IMR-90 (cell line): ENCODE measurements around the gene ANKRD52. TPM values are rescaled to one million over a fixed set of nuclear protein-coding genes. Genes with fewer than 3 reads are reported as not detected.

Experiments
- ATAC-seq: fragments of 200-7000 bp; cut with Tn5 transposase; 2 replicates; pipeline ENCODE4 v1.9.1; 2020; ENCODE audit warnings: low read depth, mild to moderate bottlenecking, moderate library complexity
- BruUV-seq: library from RNA; stranded (reverse); fragments of 400-500 nt; replicated peaks from 2 replicates; lab custom pipeline; 2021; lab: Mats Ljungman, UMichigan
- CTCF ChIA-PET: fragments of 300-600 bp; formaldehyde crosslinking; extraction: SDS; loops from one replicate; lab custom pipeline; 2021; ENCODE audit warnings: antibody characterized with exemption; lab: Yijun Ruan, JAX
- POLR2A ChIA-PET: fragments of 300-600 bp; sonication (Branson Sonifier 250); formaldehyde crosslinking; loops from one replicate; lab custom pipeline; 2022; ENCODE audit warnings: antibody characterized with exemption; ENCODE audit not compliant: unreplicated experiment; lab: Charles Lee
- DNase-seq: peaks from one replicate; pipeline ENCODE4 v3.0.0; 2013
- H2AFZ ChIP-seq: replicated peaks from 2 replicates; pipeline ENCODE3; 2013; ENCODE audit warnings: low read length, mild to moderate bottlenecking; ENCODE audit not compliant: poor library complexity
- H2AK5ac ChIP-seq: 2 replicates; pipeline ENCODE4 v1.6.1; 2013; ENCODE audit warnings: low read depth, low read length, inconsistent platforms
- H2AK9ac ChIP-seq: replicated peaks from 2 replicates; pipeline ENCODE3; 2013; ENCODE audit warnings: mild to moderate bottlenecking, low read depth, low read length, moderate library complexity; ENCODE audit not compliant: poor library complexity
- H2BK120ac ChIP-seq: 2 replicates; pipeline ENCODE4 v1.6.1; 2013; ENCODE audit warnings: low read depth, low read length, inconsistent platforms
- H2BK15ac ChIP-seq: 3 replicates; pipeline ENCODE4 v1.6.1; 2013; ENCODE audit warnings: low read depth, low read length, inconsistent platforms
- H2BK20ac ChIP-seq: 2 replicates; pipeline ENCODE4 v1.6.1; 2013; ENCODE audit warnings: low read depth, mild to moderate bottlenecking, inconsistent platforms, low read length, moderate library complexity
- H2BK5ac ChIP-seq: 2 replicates; pipeline ENCODE4 v1.6.1; 2013; ENCODE audit warnings: mild to moderate bottlenecking, low read depth, low read length, inconsistent platforms; ENCODE audit not compliant: poor library complexity, severe bottlenecking
- H3K14ac ChIP-seq: replicated peaks from 2 replicates; pipeline ENCODE4 v1.6.1; 2013; ENCODE audit warnings: low read depth, low read length, inconsistent platforms
- H3K18ac ChIP-seq: 2 replicates; pipeline ENCODE4 v1.6.1; 2013; ENCODE audit warnings: low read depth, low read length, control low read depth
- H3K23ac ChIP-seq: 2 replicates; pipeline ENCODE4 v1.6.1; 2013; ENCODE audit warnings: low read depth, low read length, inconsistent platforms
- H3K27ac ChIP-seq: 2 replicates; pipeline ENCODE4 v1.5.1; 2013; ENCODE audit warnings: mild to moderate bottlenecking, control low read depth, low read length; ENCODE audit not compliant: insufficient read depth
- H3K27me3 ChIP-seq: 2 replicates; pipeline ENCODE4 v1.6.1; 2013; ENCODE audit warnings: low read length; ENCODE audit not compliant: control insufficient read depth, insufficient read depth
- H3K36me3 ChIP-seq: 2 replicates; pipeline ENCODE4 v1.6.1; 2013; ENCODE audit warnings: low read length, mixed read lengths; ENCODE audit not compliant: control insufficient read depth, insufficient read depth
- H3K4ac ChIP-seq: 2 replicates; pipeline ENCODE4 v1.6.1; 2013; ENCODE audit warnings: low read depth, low read length, inconsistent platforms
- H3K4me1 ChIP-seq: 2 replicates; pipeline ENCODE4 v1.6.1; 2013; ENCODE audit warnings: low read length, mixed read lengths; ENCODE audit not compliant: control insufficient read depth, insufficient read depth
- H3K4me2 ChIP-seq: 2 replicates; pipeline ENCODE4 v1.6.1; 2013; ENCODE audit warnings: low read depth, mild to moderate bottlenecking, control low read depth, low read length, moderate library complexity
- H3K4me3 ChIP-seq: 2 replicates; pipeline ENCODE4 v1.5.1; 2013; ENCODE audit warnings: low read depth, mild to moderate bottlenecking, control low read depth, low read length, moderate library complexity; ENCODE audit not compliant: insufficient read depth
- H3K56ac ChIP-seq: 2 replicates; pipeline ENCODE4 v1.6.1; 2013; ENCODE audit warnings: low read length, inconsistent platforms; ENCODE audit not compliant: insufficient read depth; ENCODE audit errors: extremely low read depth
- H3K79me1 ChIP-seq, 2 experiments: 2 replicates each; pipeline ENCODE4 v1.6.1; 2013; ENCODE audit warnings: low read length in 2 of 2, inconsistent platforms in 1 of 2, low read depth in 1 of 2
- H3K9ac ChIP-seq: 2 replicates; pipeline ENCODE4 v1.6.1; 2013; ENCODE audit warnings: low read depth, low read length, control low read depth
- H3K9me1 ChIP-seq: 2 replicates; pipeline ENCODE4 v1.6.1; 2013; ENCODE audit warnings: low read length, inconsistent platforms; ENCODE audit not compliant: insufficient read depth
- H3K9me3 ChIP-seq: 2 replicates; pipeline ENCODE4 v1.6.1; 2013; ENCODE audit warnings: low read length; ENCODE audit not compliant: control insufficient read depth, insufficient read depth
- H4K20me1 ChIP-seq: 2 replicates; pipeline ENCODE4 v1.6.1; 2013; ENCODE audit warnings: low read length, inconsistent platforms; ENCODE audit not compliant: insufficient read depth
- H4K5ac ChIP-seq: 2 replicates; pipeline ENCODE4 v1.6.1; 2013; ENCODE audit warnings: mild to moderate bottlenecking, low read depth, low read length, control low read depth
- H4K8ac ChIP-seq, 2 experiments: 2 replicates each; pipeline ENCODE4 v1.6.1; 2013; ENCODE audit warnings: low read depth in 2 of 2, low read length in 2 of 2, control low read depth in 1 of 2, inconsistent platforms in 1 of 2
- H4K91ac ChIP-seq: 2 replicates; pipeline ENCODE4 v1.6.1; 2013; ENCODE audit warnings: low read depth, low read length, inconsistent platforms; ENCODE audit not compliant: insufficient read depth
- BHLHE40 ChIP-seq: fragments of 150-350 bp; IDR thresholded peaks from 2 replicates; pipeline ENCODE4 v1.6.1; 2016; ENCODE audit warnings: mild to moderate bottlenecking, low read depth, low read length
- MAZ ChIP-seq: IDR thresholded peaks from 2 replicates; pipeline ENCODE4 v1.6.1; 2012; ENCODE audit warnings: low read depth, mild to moderate bottlenecking, low read length, improper control_type of control experiment, moderate library complexity, borderline replicate concordance
- POLR2A ChIP-seq: IDR thresholded peaks from 2 replicates; pipeline ENCODE4 v1.6.1; 2012; ENCODE audit warnings: mild to moderate bottlenecking, low read depth, low read length
- SMC3 ChIP-seq: fragments of 150-350 bp; IDR thresholded peaks from 2 replicates; pipeline ENCODE4 v1.6.1; 2016; ENCODE audit warnings: low read depth, mild to moderate bottlenecking, antibody characterized with exemption, low read length, moderate library complexity
- WGBS, 2 experiments: methylation state at CpG; one replicate each; pipeline versions ENCODE4 v1.1.5 to v1.1.7; 2013; ENCODE audit warnings: missing lambda C conversion rate in 2 of 2; ENCODE audit not compliant: insufficient read length in 1 of 2; ENCODE audit errors: extremely low coverage in 2 of 2; 5-methylcytosine and 5-hydroxymethylcytosine counted together
- dilution Hi-C: fragments of 300-500 bp; cut with HindIII; formaldehyde crosslinking; loops from one replicate; pipeline ENCODE4 v1.14.3; 2018; ENCODE audit warnings: low sequenced_read_pairs; ENCODE audit not compliant: unreplicated experiment
- in situ Hi-C: fragments of 300-500 bp; cut with MboI; formaldehyde crosslinking; loops from 3 replicates; pipeline ENCODE4 v1.14.3; 2019; ENCODE audit warnings: low sequenced_read_pairs, inconsistent platforms, mixed read lengths
- intact Hi-C: fragments of 100-400 bp; cut with micrococcal nuclease; formaldehyde crosslinking; loops from 2 replicates; pipeline ENCODE4 v1.10.0; 2022
- polyA plus RNA-seq, 3 experiments: library from polyadenylated mRNA; depleted of rRNA; stranded (reverse); fragments of >200 nt; gene quantifications; 2 replicates each; pipeline ENCODE4 v1.2.3, GENCODE V29; 2012; ENCODE audit warnings: low replicate concordance in 1 of 3
- total RNA-seq: library from RNA; depleted of rRNA; stranded (reverse); fragments of >200 nt; gene quantifications from 2 replicates; pipeline ENCODE4 v1.2.3, GENCODE V29; 2012
- TF ChIP-seq, protein P1 (sequence below): fragments of 150-350 bp; IDR thresholded peaks from 2 replicates; pipeline ENCODE4 v1.6.1; 2016; ENCODE audit warnings: low read depth, mild to moderate bottlenecking, low read length, moderate library complexity, borderline replicate concordance

The ANKRD52 gene
- total and polyA plus RNA-seq, 2 of the 4 experiments (the other 2 are of a cell fraction) = 15.4 to 35.9 TPM

DNA sequence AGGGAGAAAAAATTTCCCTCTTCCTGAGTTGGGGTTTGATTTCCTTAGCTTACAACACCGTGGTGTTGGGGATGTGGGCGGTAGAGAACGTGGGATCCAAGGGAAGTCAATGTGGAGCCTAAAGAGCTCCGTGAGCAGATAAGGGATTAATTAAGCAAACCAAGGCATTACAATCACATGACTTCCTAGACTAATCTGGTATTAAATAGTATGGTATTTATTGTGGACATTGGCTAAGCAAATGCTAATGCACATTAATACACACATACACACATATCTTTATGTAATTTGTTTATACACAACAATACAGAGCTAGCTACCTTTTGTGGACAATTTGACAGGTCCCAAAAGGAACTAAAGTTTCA is 35.7 kb downstream of the ANKRD52 start:
- H4K5ac ChIP-seq = peak overlapping the region; percentile 93
- H3K23ac ChIP-seq = peak overlapping the region; percentile 94
- peaks cover 14% of the 10 kb centered on the region for H3K9me1 ChIP-seq
- H2BK20ac ChIP-seq = no peak overlapping the region
- ChIA-PET POLR2A (interaction anchor here (0.9 to 1.7 kb wide), 6 partner anchors 8 to 95 kb away, joined by 3 to 5 read pairs (median 4); partner anchors contain the start of genes ANKRD52, ESYT1 and SMARCC2), CTCF (interaction anchor here (0.8 to 2.0 kb wide), 7 partner anchors 16 to 103 kb away, joined by 3 to 22 read pairs (median 6); partner anchors contain the start of gene SMARCC2)
- H3K56ac ChIP-seq = peak overlapping the region; percentile 59
- dilution Hi-C loops = no loop called here
- ATAC-seq (no peak), DNase-seq (no peak)
- H3K4me1 ChIP-seq = peaks cover 4% of the 10 kb centered on the region; the same call in 1 of the 2 replicates
- peak overlapping the region; percentile 92 for H3K4ac ChIP-seq
- H3K14ac ChIP-seq = peak overlapping the region; percentile 94
- BruUV-seq = no TSS peak
- peak overlapping the region; percentile 94 for H3K27ac ChIP-seq
- no CpG with 5 or more reads among the region's 4 CpGs for WGBS, 2 experiments
- H3K18ac ChIP-seq = peak overlapping the region; percentile 68; the same call in 1 of the 2 replicates
- TF ChIP-seq MAZ (no peak), SMC3 (no peak), BHLHE40 (no peak), POLR2A (no peak)
- TF ChIP-seq, protein P1, sequence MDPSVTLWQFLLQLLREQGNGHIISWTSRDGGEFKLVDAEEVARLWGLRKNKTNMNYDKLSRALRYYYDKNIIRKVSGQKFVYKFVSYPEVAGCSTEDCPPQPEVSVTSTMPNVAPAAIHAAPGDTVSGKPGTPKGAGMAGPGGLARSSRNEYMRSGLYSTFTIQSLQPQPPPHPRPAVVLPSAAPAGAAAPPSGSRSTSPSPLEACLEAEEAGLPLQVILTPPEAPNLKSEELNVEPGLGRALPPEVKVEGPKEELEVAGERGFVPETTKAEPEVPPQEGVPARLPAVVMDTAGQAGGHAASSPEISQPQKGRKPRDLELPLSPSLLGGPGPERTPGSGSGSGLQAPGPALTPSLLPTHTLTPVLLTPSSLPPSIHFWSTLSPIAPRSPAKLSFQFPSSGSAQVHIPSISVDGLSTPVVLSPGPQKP = no peak
- peak overlapping the region; percentile 79 for H2BK15ac ChIP-seq
- peaks cover 21 to 47% of the 10 kb centered on the region in 2 experiments for H3K79me1 ChIP-seq
- H2BK120ac ChIP-seq = peak overlapping the region; percentile 32
- H3K27me3 ChIP-seq = no peaks in the 10 kb centered on the region
- H3K9me3 ChIP-seq = no peaks in the 10 kb centered on the region
- peaks cover 4% of the 10 kb centered on the region; the same call in 1 of the 2 replicates for H4K20me1 ChIP-seq
- H2AFZ ChIP-seq = peak overlapping the region; percentile 87
- H3K4me3 ChIP-seq = peak overlapping the region; percentile 79
- peaks cover 4% of the 10 kb centered on the region; the same call in 1 of the 2 replicates for H3K36me3 ChIP-seq
- H2AK5ac ChIP-seq = peak overlapping the region; percentile 79
- in situ Hi-C loops = no loop called here
- H4K91ac ChIP-seq = peak overlapping the region; percentile 96
- peak overlapping the region; percentile 90 for H3K4me2 ChIP-seq
- peak overlapping the region; percentile 84 for H3K9ac ChIP-seq
- intact Hi-C loops = no loop called here
- H4K8ac ChIP-seq = peak overlapping the region; percentile 84 to 97
- H2AK9ac ChIP-seq = peak overlapping the region; percentile 76
- H2BK5ac ChIP-seq = peak overlapping the region; percentile 87
